K562 (cell line): ENCODE data around the gene SPCS3. TPM values are rescaled to one million over a fixed set of nuclear protein-coding genes. Genes with fewer than 3 reads are reported as not detected.
A peak's percentile ranks its signal among the peaks of the same experiment; 100 is the strongest.

Experiments
- AFF1 ChIP-seq, 2 experiments: fragments of 450-650 bp; IDR thresholded peaks; 2 replicates each; pipeline ENCODE4 v1.6.1; 2018; ENCODE audit warnings: mild to moderate bottlenecking in 2 of 2, low read depth in 1 of 2; ENCODE audit not compliant: partially characterized antibody in 2 of 2
- E2F3 ChIP-seq: fragments of 250-450 bp; sonication (Bioruptor Pico); IDR thresholded peaks from 2 replicates; pipeline ENCODE4 v1.4.0; 2020; ENCODE audit warnings: mild to moderate bottlenecking
- EGR1 ChIP-seq: fragments of 450-650 bp; conservative IDR thresholded peaks from 2 replicates; pipeline ENCODE4 v1.6.1; 2017; ENCODE audit warnings: mild to moderate bottlenecking
- EP300 ChIP-seq: IDR thresholded peaks from 2 replicates; pipeline ENCODE4 v1.6.1; 2012; ENCODE audit warnings: low read length, improper control_type of control experiment
- FOXK1 ChIP-seq: sonication (generic); formaldehyde crosslinking; IDR thresholded peaks from 2 replicates; pipeline ENCODE4 v1.8.0; 2022; ENCODE audit warnings: missing genetic modification reagents, mild to moderate bottlenecking, borderline replicate concordance
- GATA2 ChIP-seq: sonication (generic); formaldehyde crosslinking; IDR thresholded peaks from 2 replicates; pipeline ENCODE4 v1.4.0; 2020; ENCODE audit warnings: mild to moderate bottlenecking, missing genetic modification reagents
- GMEB1 ChIP-seq: fragments of 250-450 bp; sonication (Bioruptor Pico); IDR thresholded peaks from 2 replicates; pipeline ENCODE4 v1.4.0; 2020; ENCODE audit warnings: mild to moderate bottlenecking
- NFIC ChIP-seq: fragments of 450-650 bp; IDR thresholded peaks from 2 replicates; pipeline ENCODE4 v1.6.1; 2017; ENCODE audit warnings: mild to moderate bottlenecking, inconsistent platforms
- NR0B1 ChIP-seq: fragments of 450-650 bp; IDR thresholded peaks from one replicate; pipeline ENCODE4 v1.6.1; 2018; ENCODE audit warnings: mild to moderate bottlenecking, moderate library complexity; ENCODE audit not compliant: partially characterized antibody
- POLR2AphosphoS5 ChIP-seq: IDR thresholded peaks from 2 replicates; pipeline ENCODE4 v1.6.1; 2011; ENCODE audit warnings: mild to moderate bottlenecking, low read depth, low read length, moderate library complexity; ENCODE audit not compliant: control insufficient read depth, insufficient read depth
- PPARD ChIP-seq: fragments of 250-450 bp; sonication (Bioruptor Pico); IDR thresholded peaks from 2 replicates; pipeline ENCODE4 v1.8.0; 2022; ENCODE audit warnings: inconsistent platforms, mild to moderate bottlenecking, moderate library complexity
- SMC3 ChIP-seq: conservative IDR thresholded peaks from 2 replicates; pipeline ENCODE4 v1.6.1; 2011; ENCODE audit warnings: low read depth, low read length, improper control_type of control experiment; ENCODE audit not compliant: insufficient read depth
- TEAD1 ChIP-seq, 2 experiments: fragments of 450-650 bp in 1 of 2; sonication (generic) in 1 of 2; formaldehyde crosslinking; IDR thresholded peaks; 2 replicates each; pipeline versions ENCODE4 v1.4.0 to v1.8.0; 2020 to 2022; ENCODE audit warnings: mild to moderate bottlenecking in 2 of 2, missing genetic modification reagents in 1 of 2
- ZNF146 ChIP-seq: IDR thresholded peaks from one replicate; pipeline ENCODE4 v1.6.1; 2018; ENCODE audit warnings: missing compliant biosample characterization; ENCODE audit not compliant: unreplicated experiment
- ZNF639 ChIP-seq, 2 experiments: fragments of 200-800 bp in 1 of 2; sonication (Bioruptor generic) in 1 of 2; sonication (generic) in 1 of 2; formaldehyde crosslinking in 1 of 2; IDR thresholded peaks in 1 of 2; conservative IDR thresholded peaks in 1 of 2; 2 replicates each; pipeline versions ENCODE4 v1.5.0 to v1.6.1; 2016 to 2020; ENCODE audit warnings: missing compliant biosample characterization in 1 of 2, missing genetic modification characterization in 1 of 2, missing genetic modification reagents in 1 of 2
- ZSCAN29 ChIP-seq: fragments of 450-650 bp; IDR thresholded peaks from 2 replicates; pipeline ENCODE4 v1.6.1; 2017
- polyA plus RNA-seq, 8 experiments: library from polyadenylated mRNA; depleted of rRNA in 4 of 8; stranded (reverse) in 5 of 8; unstranded in 3 of 8; fragments of >200 nt; fragmentation: Nextera tagmentation in 2 of 8; fragmentation: Illumina TruSeq in 1 of 8; extraction: Ambion mirVana in 2 of 8; extraction: Trizol in 1 of 8; gene quantifications; 2 replicates each; pipeline versions ENCODE4 v1.2.1 to v1.2.3, GENCODE V29; 2011 to 2014; ENCODE audit warnings: inconsistent platforms in 1 of 8, missing spikeins in 1 of 8
- total RNA-seq, 7 experiments: library from RNA; depleted of rRNA in 6 of 7; stranded (reverse); fragments of >200 nt in 6 of 7; fragmentation: Illumina TruSeq in 2 of 7; extraction: Trizol in 2 of 7; gene quantifications; 2 replicates each; pipeline versions ENCODE4 v1.2.1 to v1.2.3, GENCODE V29; 2011 to 2021; ENCODE audit warnings: low replicate concordance in 1 of 7

SPCS3 gene
- total and polyA plus RNA-seq, 9 of the 15 experiments (the other 6 are each of a cell fraction or from before 2014, with no cell fraction given), result 64.6 to 196 (median 85.4) TPM

- TF ChIP-seq EGR1, result peak; percentile 84
- TF ChIP-seq EP300, result no peak
- TF ChIP-seq AFF1 (IDR thresholded peaks at IDR 0.05; ENCODE audit: low read depth in 1 of 2, partially characterized antibody in 2 of 2), result peak in 1 of 2 experiments; percentile 29
- TF ChIP-seq GMEB1 (CRISPR knock-in tag), result peak; percentile 49; the same call in 1 of the 2 replicates
- peak; percentile 28; the same call in 1 of the 2 replicates for TF ChIP-seq POLR2AphosphoS5
- no peak for TF ChIP-seq PPARD (CRISPR knock-in tag)
- no peak for TF ChIP-seq FOXK1 (CRISPR knock-in tag)
- TF ChIP-seq GATA2 (CRISPR knock-in tag), result no peak
- 0 out of 4 replicates have a peak, but pooled peaks of 1 of the 2 experiments have one; percentile 23 for TF ChIP-seq TEAD1 (CRISPR knock-in tag; IDR thresholded peaks at IDR 0.05)
- no peak for TF ChIP-seq SMC3
- peak in 1 of 2 experiments; percentile 13; a peak in 2 of 4 replicates for TF ChIP-seq ZNF639 (CRISPR knock-in tag; conservative IDR thresholded peaks at IDR 0.05 in 1 of 2, IDR thresholded peaks at IDR 0.05 in 1 of 2)
- no peak for TF ChIP-seq NFIC
- no peak for TF ChIP-seq ZNF146 (CRISPR knock-in tag)
- no peak for TF ChIP-seq ZSCAN29
- peak; percentile 58; the same call in 1 of the 2 replicates for TF ChIP-seq E2F3 (CRISPR knock-in tag)
- no peak for TF ChIP-seq NR0B1
Measured at GRCh38 chr4:176320340-176320975, 692 bp downstream of the SPCS3 start (continued).
